GM12874 (cell line): ENCODE results near the gene MRPL2.

Experiments used
- TF ChIP-seq, protein P1 (sequence below): IDR thresholded peaks from 2 replicates; pipeline ENCODE4 v1.5.1; 2011; ENCODE audit warnings: low read depth, mild to moderate bottlenecking, control low read depth, low read length, moderate library complexity; ENCODE audit not compliant: insufficient read depth

The MRPL2 gene

DNA sequence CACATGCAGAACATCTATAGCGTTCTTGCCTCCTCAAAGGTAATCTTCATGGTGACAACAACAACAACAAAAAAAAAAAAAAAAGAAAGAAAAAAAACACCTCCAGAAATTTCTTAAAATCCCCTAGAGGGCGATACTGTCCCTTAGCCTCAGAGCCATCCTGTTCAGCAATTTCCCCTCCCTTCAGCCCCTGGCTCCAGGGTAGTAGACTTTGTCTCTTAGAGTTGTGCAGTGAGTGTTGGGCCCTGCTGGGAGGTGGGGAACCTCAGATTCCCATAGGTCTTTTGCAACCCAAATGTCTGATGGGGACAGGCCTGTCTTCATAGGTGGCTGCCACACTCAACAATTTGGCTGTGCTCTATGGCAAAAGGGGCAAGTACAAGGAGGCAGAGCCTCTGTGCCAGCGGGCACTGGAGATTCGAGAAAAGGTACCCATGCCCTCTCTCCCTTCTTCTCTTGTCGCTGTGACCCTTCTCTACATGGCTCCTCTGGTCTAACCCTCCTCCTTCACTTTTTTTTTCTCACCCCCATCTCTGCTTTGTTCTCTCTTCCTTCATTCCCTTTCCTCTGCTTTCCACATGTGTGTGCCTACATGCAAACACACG, 10.9 kb upstream of the MRPL2 start:
- TF ChIP-seq, protein P1, sequence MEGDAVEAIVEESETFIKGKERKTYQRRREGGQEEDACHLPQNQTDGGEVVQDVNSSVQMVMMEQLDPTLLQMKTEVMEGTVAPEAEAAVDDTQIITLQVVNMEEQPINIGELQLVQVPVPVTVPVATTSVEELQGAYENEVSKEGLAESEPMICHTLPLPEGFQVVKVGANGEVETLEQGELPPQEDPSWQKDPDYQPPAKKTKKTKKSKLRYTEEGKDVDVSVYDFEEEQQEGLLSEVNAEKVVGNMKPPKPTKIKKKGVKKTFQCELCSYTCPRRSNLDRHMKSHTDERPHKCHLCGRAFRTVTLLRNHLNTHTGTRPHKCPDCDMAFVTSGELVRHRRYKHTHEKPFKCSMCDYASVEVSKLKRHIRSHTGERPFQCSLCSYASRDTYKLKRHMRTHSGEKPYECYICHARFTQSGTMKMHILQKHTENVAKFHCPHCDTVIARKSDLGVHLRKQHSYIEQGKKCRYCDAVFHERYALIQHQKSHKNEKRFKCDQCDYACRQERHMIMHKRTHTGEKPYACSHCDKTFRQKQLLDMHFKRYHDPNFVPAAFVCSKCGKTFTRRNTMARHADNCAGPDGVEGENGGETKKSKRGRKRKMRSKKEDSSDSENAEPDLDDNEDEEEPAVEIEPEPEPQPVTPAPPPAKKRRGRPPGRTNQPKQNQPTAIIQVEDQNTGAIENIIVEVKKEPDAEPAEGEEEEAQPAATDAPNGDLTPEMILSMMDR: peak; percentile 51

- TF ChIP-seq, protein P1: no peak
These were observed 3.6 kb upstream of the MRPL2 start for GRCh38 chr6:43062818-43063217.

DNA sequence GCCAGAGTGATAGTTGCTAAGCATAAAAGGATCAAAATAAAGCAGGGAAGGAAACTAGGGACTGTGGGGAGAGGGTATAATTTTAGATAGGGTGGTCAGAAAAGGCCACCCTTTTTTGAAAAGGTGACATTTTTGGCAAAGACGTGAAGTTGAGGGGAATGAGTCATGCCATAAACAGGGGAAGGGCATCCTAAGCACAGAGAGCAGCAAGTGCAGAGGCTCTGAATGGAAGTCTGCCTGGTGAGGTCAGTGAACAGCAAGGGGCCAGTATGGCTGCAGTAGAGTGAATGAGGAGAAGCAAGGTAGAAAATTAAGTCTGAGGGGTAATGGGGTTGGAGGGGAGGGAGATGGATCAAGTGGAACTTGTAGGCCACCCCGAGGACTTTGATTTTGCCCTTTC, 2.6 kb upstream of the MRPL2 start:
- TF ChIP-seq, protein P1: no peak

- TF ChIP-seq, protein P1: no peak
These were observed 1.8 kb upstream of the MRPL2 start for GRCh38 chr6:43060755-43061633.

DNA sequence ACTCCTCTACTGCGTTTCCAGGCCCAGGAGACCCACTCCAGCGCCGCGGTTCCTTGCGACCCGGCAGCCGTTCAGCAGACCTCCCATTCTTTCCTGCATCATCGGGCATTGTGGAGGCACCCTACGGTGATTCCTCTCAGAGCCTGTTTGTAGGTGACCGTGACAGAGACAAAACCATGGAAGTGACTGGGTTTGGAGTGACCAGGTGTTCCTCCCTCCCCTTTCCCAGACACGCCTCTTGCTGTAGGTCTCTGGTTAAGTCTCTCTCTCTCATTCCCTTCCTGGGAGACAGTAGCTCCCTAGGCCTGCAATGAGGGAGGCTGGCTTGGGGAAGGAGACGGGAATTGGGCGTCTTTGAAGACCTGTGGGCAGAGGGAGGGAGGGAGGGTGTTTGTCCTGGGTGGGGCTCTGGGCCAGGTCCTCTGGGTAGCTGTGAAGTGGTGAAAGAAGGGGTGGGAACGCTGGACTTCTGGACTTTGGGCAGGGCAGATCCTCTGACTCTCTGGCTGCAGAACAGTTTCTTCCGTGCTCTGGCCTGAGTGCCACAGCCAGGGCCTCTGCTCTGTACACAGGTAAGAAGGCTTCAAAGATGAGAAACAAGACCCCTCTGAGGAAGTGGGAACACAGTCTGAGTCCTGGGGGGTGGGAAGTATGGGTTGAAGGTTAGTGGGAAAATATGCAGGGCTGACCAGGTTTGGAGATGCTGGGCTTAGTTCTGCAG, 960 bp upstream of the MRPL2 start:
- TF ChIP-seq, protein P1: no peak

DNA sequence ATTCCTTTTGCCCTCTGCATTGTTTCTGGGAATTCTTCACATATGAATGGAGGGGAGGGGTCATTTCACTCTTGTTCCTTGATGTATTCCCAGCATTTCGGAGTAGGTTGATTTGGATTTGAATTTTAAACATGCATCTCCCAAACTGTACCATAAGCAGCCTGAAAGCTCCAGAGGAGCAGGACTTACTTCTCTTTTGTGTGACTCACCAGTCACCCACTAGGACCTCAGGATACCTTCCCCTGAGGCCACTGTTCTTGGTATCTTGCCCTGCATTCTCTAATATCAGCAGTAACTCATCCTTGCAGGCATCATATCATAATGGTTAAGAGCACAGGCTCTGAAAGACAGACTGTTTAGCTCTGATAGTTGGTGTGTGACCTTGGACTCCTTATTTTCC, 703 bp downstream of the MRPL2 start:
- TF ChIP-seq, protein P1: no peak

GRCh38 chr6:43055966-43056365, 3.3 kb downstream of the MRPL2 start:
- TF ChIP-seq, protein P1: no peak
